Body of pancreas (tissue), 4 donors: ENCODE data around the gene STXBP3. TPM values are rescaled to one million over a fixed set of nuclear protein-coding genes. Genes with fewer than 3 reads are reported as not detected.
A peak's percentile ranks its signal among the peaks of the same experiment; 100 is the strongest.

ENCODE experiments used
- ATAC-seq: fragments of 150-250 bp; one replicate; pipeline ENCODE4 v1.9.1; 2016
- DNase-seq, 4 donors: peaks; one replicate each; pipeline ENCODE4 v3.0.0-alpha.2; 2019
- H3K27ac ChIP-seq, 4 donors: fragments of 200-600 bp; sonication (generic); 1 replicate in 3 of 4; 2 replicates in 1 of 4; pipeline versions ENCODE4 v1.5.1 to v1.6.1; 2016 to 2019; ENCODE audit warnings: mild to moderate bottlenecking in 1 of 4, mixed read lengths in 1 of 4, moderate library complexity in 1 of 4
- H3K27me3 ChIP-seq, 2 donors: fragments of 200-600 bp; sonication (generic); one replicate each; pipeline ENCODE4 v1.6.0; 2016; ENCODE audit warnings: mild to moderate bottlenecking in 1 of 2
- H3K36me3 ChIP-seq, 2 donors: fragments of 200-600 bp; sonication (generic); replicated peaks in 1 of 2; 2 replicates each; pipeline ENCODE4 v1.5.1; 2016; ENCODE audit warnings: low read depth in 2 of 2; ENCODE audit not compliant: insufficient read depth in 1 of 2
- H3K4me1 ChIP-seq: fragments of 200-600 bp; sonication (generic); one replicate; pipeline ENCODE4 v1.6.0; 2016
- H3K4me3 ChIP-seq, 2 donors: fragments of 200-600 bp; sonication (generic); 1 replicate in 1 of 2; 2 replicates in 1 of 2; pipeline ENCODE4 v1.5.1; 2016 to 2019
- H3K9me3 ChIP-seq, 3 donors: fragments of 200-600 bp; sonication (generic); 1 replicate in 2 of 3; 2 replicates in 1 of 3; pipeline ENCODE4 v1.5.1; 2016
- CTCF ChIP-seq, 7 experiments: fragments of 450-650 bp in 4 of 7; fragments of 200-600 bp in 3 of 7; sonication (generic) in 3 of 7; IDR thresholded peaks; one replicate each; pipeline ENCODE4 v1.5.1; 2016 to 2019; ENCODE audit warnings: antibody characterized with exemption in 7 of 7
- POLR2A ChIP-seq, 3 donors: fragments of 450-650 bp; IDR thresholded peaks; one replicate each; pipeline ENCODE4 v1.6.1; 2016; ENCODE audit warnings: antibody characterized with exemption in 3 of 3, mild to moderate bottlenecking in 2 of 3
- WGBS, 2 donors: methylation state at CpG; one replicate each; pipeline ENCODE4 v1.1.5; 2017; 5-methylcytosine and 5-hydroxymethylcytosine counted together
- intact Hi-C: fragments of 100-400 bp; cut with DNase I; formaldehyde crosslinking; loops from one replicate; pipeline ENCODE4 v1.15.1; 2023
- total RNA-seq, 2 donors: library from RNA; depleted of rRNA; stranded (reverse); fragments of >200 nt; gene quantifications; one replicate each; pipeline ENCODE4 v1.1.0, GENCODE V29; 2016

Gene STXBP3
- total RNA-seq, 2 donors from 2014 or later: 39.6 to 83.0 TPM

GRCh38 chr1:108718927-108719655, 27.4 kb upstream of the STXBP3 start:
- intact Hi-C loops: no loop called here
- no peak for TF ChIP-seq POLR2A (IDR thresholded peaks at IDR 0.05)
- TF ChIP-seq CTCF (IDR thresholded peaks at IDR 0.05): no peak
- H3K9me3 ChIP-seq: no peaks in the 10 kb centered on the region
- no peak overlapping the region for H3K4me3 ChIP-seq
- H3K27me3 ChIP-seq: no peaks in the 10 kb centered on the region
- no peaks in the 10 kb centered on the region for H3K36me3 ChIP-seq
- ATAC-seq (no peak), DNase-seq (no peak)
- no peak overlapping the region for H3K27ac ChIP-seq
- peaks cover 9% of the 10 kb centered on the region for H3K4me1 ChIP-seq
- WGBS, 2 donors: 48 to 64% methylated on average over 6 of the region's 6 CpGs

- Histone ChIP-seq H3K4me3 (no peak overlapping the region), H3K27ac (no peak overlapping the region), H3K27me3 (no peaks in the 10 kb centered on the region), H3K36me3 (no peaks in the 10 kb centered on the region), H3K4me1 (peaks cover 9% of the 10 kb centered on the region), H3K9me3 (no peaks in the 10 kb centered on the region)
- DNase-seq (no peak), ATAC-seq (no peak)
- TF ChIP-seq CTCF (IDR thresholded peaks at IDR 0.05): no peak
- no peak for TF ChIP-seq POLR2A (IDR thresholded peaks at IDR 0.05)
- intact Hi-C loops: no loop called here
- WGBS, 2 donors: 75 to 81% methylated on average over 8 of the region's 8 CpGs
Observed at GRCh38 chr1:108719656-108720435, 26.6 kb upstream of the STXBP3 start.

- DNase-seq: no peak
Observed at GRCh38 chr1:108722292-108722691, 24.2 kb upstream of the STXBP3 start.

GRCh38 chr1:108725906-108726305, 20.6 kb upstream of the STXBP3 start:
- ATAC-seq: peak; percentile 93
- WGBS, 2 donors: 33 to 36% methylated on average over 1 of the region's 1 CpG

More at GRCh38 chr1:108722292-108722691, 24.2 kb upstream of the STXBP3 start:
- 51 to 62% methylated on average over 5 to 6 of the region's 6 CpGs for WGBS, 2 donors
- ATAC-seq: no peak
- Histone ChIP-seq H3K36me3 (no peaks in the 10 kb centered on the region), H3K27ac (peak overlapping the region in 2 of 4 donors; percentile 15 to 36), H3K4me1 (peaks cover 17% of the 10 kb centered on the region), H3K4me3 (no peak overlapping the region), H3K9me3 (no peaks in the 10 kb centered on the region), H3K27me3 (no peaks in the 10 kb centered on the region)
- intact Hi-C loops: no loop called here
- no peak for TF ChIP-seq POLR2A (IDR thresholded peaks at IDR 0.05)
- TF ChIP-seq CTCF (IDR thresholded peaks at IDR 0.05): no peak

More at GRCh38 chr1:108725906-108726305, 20.6 kb upstream of the STXBP3 start:
- Histone ChIP-seq H3K27me3 (no peaks in the 10 kb centered on the region), H3K4me1 (peaks cover 24% of the 10 kb centered on the region), H3K36me3 (no peaks in the 10 kb centered on the region), H3K9me3 (no peaks in the 10 kb centered on the region), H3K4me3 (no peak overlapping the region), H3K27ac (peak overlapping the region; percentile 44 to 84 (median 64))
- peak in 1 of 4 donors; percentile 16 for DNase-seq
- no peak for TF ChIP-seq CTCF (IDR thresholded peaks at IDR 0.05)
- TF ChIP-seq POLR2A (IDR thresholded peaks at IDR 0.05): no peak
- intact Hi-C loops: no loop called here
